OCI-LY1 (cell line): ENCODE measurements around the gene TMF1.

Experiments
- H2AFZ ChIP-seq: fragments of 200-600 bp; sonication (generic), shearing (Covaris generic); 2 replicates; pipeline ENCODE4 v1.6.0; 2014; ENCODE audit warnings: antibody characterized with exemption, mild to moderate bottlenecking, low read length
- H3F3A ChIP-seq: fragments of 200-600 bp; sonication (generic), shearing (Covaris generic); 2 replicates; pipeline ENCODE4 v1.6.0; 2014; ENCODE audit warnings: mild to moderate bottlenecking, antibody characterized with exemption, low read length, moderate library complexity; ENCODE audit not compliant: insufficient read depth
- H3K27ac ChIP-seq: fragments of 200-600 bp; sonication (generic); 2 replicates; pipeline ENCODE4 v1.5.1; 2014; ENCODE audit warnings: low read length, mixed run types, mild to moderate bottlenecking, low read depth; ENCODE audit not compliant: poor library complexity, severe bottlenecking
- H3K27me3 ChIP-seq: fragments of 200-600 bp; sonication (generic); 2 replicates; pipeline ENCODE4 v1.6.0; 2014; ENCODE audit warnings: antibody characterized with exemption, mild to moderate bottlenecking, low read length, moderate library complexity; ENCODE audit not compliant: insufficient read depth
- H3K36me3 ChIP-seq: fragments of 200-600 bp; sonication (generic); 2 replicates; pipeline ENCODE4 v1.6.1; 2014; ENCODE audit warnings: mild to moderate bottlenecking, antibody characterized with exemption, low read length, moderate library complexity, mixed read lengths; ENCODE audit not compliant: insufficient read depth
- H3K4me1 ChIP-seq: fragments of 200-600 bp; sonication (generic); 2 replicates; pipeline ENCODE4 v1.5.1; 2014; ENCODE audit warnings: mild to moderate bottlenecking, low read length, moderate library complexity; ENCODE audit not compliant: insufficient read depth, severe bottlenecking
- H3K4me2 ChIP-seq: fragments of 200-600 bp; sonication (generic), shearing (Covaris generic); 2 replicates; pipeline ENCODE4 v1.6.1; 2014; ENCODE audit warnings: low read length
- H3K4me3 ChIP-seq: fragments of 200-600 bp; sonication (generic); 2 replicates; pipeline ENCODE4 v1.5.1; 2014; ENCODE audit warnings: low read length, low read depth, mild to moderate bottlenecking, mixed read lengths; ENCODE audit not compliant: poor library complexity, severe bottlenecking
- H3K79me2 ChIP-seq: fragments of 200-600 bp; shearing (Covaris generic); 2 replicates; pipeline ENCODE4 v1.6.1; 2016; ENCODE audit warnings: mixed run types, low read length, mixed read lengths; ENCODE audit not compliant: insufficient read depth
- H3K9ac ChIP-seq: fragments of 200-600 bp; sonication (generic), shearing (Covaris generic); 2 replicates; pipeline ENCODE4 v1.6.1; 2014; ENCODE audit warnings: mild to moderate bottlenecking, low read length, mixed read lengths
- H3K9me2 ChIP-seq: fragments of 200-600 bp; sonication (generic), shearing (Covaris generic); 2 replicates; pipeline ENCODE4 v1.6.1; 2014; ENCODE audit warnings: low read depth, mild to moderate bottlenecking, low read length, mixed read lengths
- H3K9me3 ChIP-seq: fragments of 200-600 bp; shearing (Covaris generic); 2 replicates; pipeline ENCODE4 v1.6.1; 2014; ENCODE audit warnings: low read length, mixed read lengths
- H4K20me1 ChIP-seq: fragments of 200-600 bp; sonication (generic), shearing (Covaris generic); 2 replicates; pipeline ENCODE4 v1.6.0; 2016; ENCODE audit warnings: mild to moderate bottlenecking, low read length; ENCODE audit not compliant: insufficient read depth
- CTCF ChIP-seq: fragments of 200-600 bp; sonication (generic), shearing (Covaris generic); IDR thresholded peaks from 2 replicates; pipeline ENCODE4 v1.5.1; 2017; ENCODE audit warnings: mild to moderate bottlenecking, antibody characterized with exemption, low read length, moderate library complexity, mixed read lengths
- EZH2 ChIP-seq: fragments of 200-600 bp; sonication (generic), shearing (Covaris generic); IDR thresholded peaks from 2 replicates; pipeline ENCODE4 v1.8.0; 2017; ENCODE audit warnings: borderline replicate concordance, mixed run types, mild to moderate bottlenecking, antibody characterized with exemption, low read length, moderate library complexity, mixed read lengths

TMF1 gene

GRCh38 chr3:69009559-69010410 is 42.3 kb downstream of the TMF1 start:
- H3K4me2 ChIP-seq = no peak overlapping the region
- H3K27ac ChIP-seq = no peak overlapping the region
- H2AFZ ChIP-seq = no peak overlapping the region
- no peaks in the 10 kb centered on the region for H3F3A ChIP-seq
- no peaks in the 10 kb centered on the region for H3K27me3 ChIP-seq
- no peak overlapping the region for H3K9ac ChIP-seq
- peaks cover 18% of the 10 kb centered on the region for H3K4me1 ChIP-seq
- H3K9me3 ChIP-seq = no peaks in the 10 kb centered on the region
- no peaks in the 10 kb centered on the region for H3K9me2 ChIP-seq
- peaks cover 37% of the 10 kb centered on the region for H3K36me3 ChIP-seq
- no peaks in the 10 kb centered on the region for H4K20me1 ChIP-seq
- no peaks in the 10 kb centered on the region for H3K79me2 ChIP-seq
- H3K4me3 ChIP-seq = no peak overlapping the region
- TF ChIP-seq EZH2 (no peak), CTCF (no peak)

- Histone ChIP-seq H3K9me2 (no peaks in the 10 kb centered on the region), H4K20me1 (no peaks in the 10 kb centered on the region), H3K27ac (no peak overlapping the region), H3K4me1 (peaks cover 10% of the 10 kb centered on the region), H3K36me3 (peaks cover 45% of the 10 kb centered on the region), H3K9ac (no peak overlapping the region), H3K79me2 (no peaks in the 10 kb centered on the region), H3K4me2 (no peak overlapping the region), H3K9me3 (no peaks in the 10 kb centered on the region), H3K4me3 (no peak overlapping the region), H3K27me3 (no peaks in the 10 kb centered on the region), H3F3A (no peaks in the 10 kb centered on the region), H2AFZ (no peak overlapping the region)
- TF ChIP-seq CTCF (no peak), EZH2 (no peak)
Observed at GRCh38 chr3:69008980-69009379, 43.2 kb downstream of the TMF1 start.

- H4K20me1 ChIP-seq = no peaks in the 10 kb centered on the region
- H3K9me3 ChIP-seq = no peaks in the 10 kb centered on the region
- no peak overlapping the region for H2AFZ ChIP-seq
- H3K4me2 ChIP-seq = no peak overlapping the region
- no peaks in the 10 kb centered on the region for H3K4me1 ChIP-seq
- no peaks in the 10 kb centered on the region for H3K79me2 ChIP-seq
- no peak overlapping the region for H3K27ac ChIP-seq
- no peaks in the 10 kb centered on the region for H3F3A ChIP-seq
- H3K9ac ChIP-seq = no peak overlapping the region
- no peaks in the 10 kb centered on the region for H3K9me2 ChIP-seq
- no peak overlapping the region for H3K4me3 ChIP-seq
- peaks cover 68% of the 10 kb centered on the region for H3K36me3 ChIP-seq
- TF ChIP-seq CTCF (no peak), EZH2 (no peak)
- no peaks in the 10 kb centered on the region for H3K27me3 ChIP-seq
Observed at GRCh38 chr3:69005791-69006482, 46.2 kb downstream of the TMF1 start.
